HG02981 (cell line): ENCODE data around the gene FAM72D.
"Not testable (repeated sequence)": the region's sequence is repeated elsewhere in the genome, so short reads cannot be mapped to it uniquely, and the experiment has no call there.

ENCODE experiments used
- ATAC-seq: cut with Tn5 transposase; IDR thresholded peaks from one replicate; pipeline ENCODE4 v1.9.1; 2021; ENCODE audit warnings: mild to moderate bottlenecking, moderate library complexity; ENCODE audit not compliant: unreplicated experiment

The FAM72D gene

GRCh38 chr1:145144264-145144913 is 48.6 kb downstream of the FAM72D start:
- ATAC-seq: not testable (repeated sequence)

- not testable (repeated sequence) for ATAC-seq
Observed at GRCh38 chr1:145146308-145146707, 50.5 kb downstream of the FAM72D start.

- not testable (repeated sequence) for ATAC-seq
Observed at GRCh38 chr1:145147172-145147571, 51.4 kb downstream of the FAM72D start.

- not testable (repeated sequence) for ATAC-seq
Observed at GRCh38 chr1:145155421-145155820, 59.6 kb downstream of the FAM72D start.

- ATAC-seq: not testable (repeated sequence)
Observed at GRCh38 chr1:145155873-145156272, 60.1 kb downstream of the FAM72D start.

GRCh38 chr1:145156891-145157610 is 61.3 kb downstream of the FAM72D start:
- ATAC-seq: peak; percentile 48

DNA sequence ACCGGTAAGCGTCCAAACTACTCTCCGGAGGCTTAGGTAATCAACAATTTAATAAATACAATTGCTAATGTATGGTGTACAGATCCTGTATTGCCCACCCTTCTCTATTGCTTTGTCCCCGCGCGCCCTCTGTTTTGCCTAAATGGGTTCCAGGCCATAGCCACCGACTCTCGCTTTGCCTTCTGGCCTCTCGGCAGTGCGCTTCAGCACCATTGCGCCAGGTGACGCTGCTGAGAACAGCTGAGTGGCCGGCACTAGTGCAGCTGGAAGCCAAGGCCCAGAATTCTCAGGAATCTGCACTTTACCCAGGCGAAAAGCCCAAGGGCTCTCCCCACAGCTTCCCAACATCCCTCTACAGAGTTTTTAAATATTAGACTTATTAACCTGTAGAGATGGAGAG is 61.9 kb downstream of the FAM72D start:
- not testable (repeated sequence) for ATAC-seq

DNA sequence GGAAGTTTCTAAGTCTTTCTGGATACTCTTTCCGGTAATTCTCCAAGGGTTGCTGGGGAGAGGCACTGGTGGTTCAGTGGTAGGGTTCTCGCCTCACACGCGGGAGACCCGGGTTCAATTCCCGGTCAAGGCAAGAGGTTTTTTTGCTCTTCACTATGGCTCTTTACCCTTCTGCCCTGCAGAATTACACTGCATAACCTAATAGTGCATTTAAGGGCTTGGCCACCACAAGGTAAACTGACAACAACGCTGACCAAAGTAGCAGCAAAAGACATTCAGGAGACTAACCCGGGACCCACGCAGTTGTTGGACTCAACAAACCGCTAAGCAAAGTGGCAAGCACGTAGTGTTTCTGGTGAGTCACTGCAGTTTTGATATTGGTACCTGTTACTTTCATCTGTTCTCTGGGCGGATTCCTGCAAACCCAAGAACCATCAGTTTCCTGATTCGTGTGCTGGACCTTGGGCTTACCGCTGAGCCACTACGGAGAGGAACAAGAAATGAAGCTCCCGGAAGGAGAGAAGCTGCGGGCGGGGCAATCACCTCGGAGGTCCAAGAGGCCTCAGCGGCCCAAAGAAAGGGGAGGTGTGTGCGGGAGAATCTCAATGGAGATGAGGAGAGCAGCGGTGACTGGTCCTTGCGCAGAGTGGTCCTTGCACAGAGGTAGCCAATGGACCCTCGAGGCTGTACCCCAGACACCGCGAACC is 65.4 kb downstream of the FAM72D start:
- not testable (repeated sequence) for ATAC-seq
